Osteocyte (in vitro differentiated cells): Measurements from ENCODE around the gene AVEN. TPM values are rescaled to one million over a fixed set of nuclear protein-coding genes. Genes with fewer than 3 reads are reported as not detected.

Experiments used
- DNase-seq: peaks from one replicate; pipeline ENCODE4 v3.0.0; 2021; ENCODE audit warnings: mixed read lengths; ENCODE audit not compliant: unreplicated experiment; ENCODE audit errors: extremely low spot score
- H3K27ac Mint-ChIP-seq: one replicate; pipeline ENCODE4 v1.8.0; 2021; ENCODE audit warnings: mild to moderate bottlenecking, mixed read lengths; ENCODE audit not compliant: unreplicated experiment
- H3K27me3 Mint-ChIP-seq: one replicate; pipeline ENCODE4 v1.8.0; 2021; ENCODE audit warnings: mixed read lengths; ENCODE audit not compliant: unreplicated experiment
- H3K36me3 Mint-ChIP-seq: one replicate; pipeline ENCODE4 v1.8.0; 2021; ENCODE audit warnings: mixed read lengths; ENCODE audit not compliant: unreplicated experiment
- H3K4me1 Mint-ChIP-seq: one replicate; pipeline ENCODE4 v1.8.0; 2021; ENCODE audit warnings: mixed read lengths; ENCODE audit not compliant: unreplicated experiment
- H3K4me3 Mint-ChIP-seq: one replicate; pipeline ENCODE4 v1.8.0; 2021; ENCODE audit warnings: mild to moderate bottlenecking, moderate library complexity, mixed read lengths; ENCODE audit not compliant: unreplicated experiment
- H3K9me3 Mint-ChIP-seq: one replicate; pipeline ENCODE4 v1.8.0; 2021; ENCODE audit warnings: mixed read lengths; ENCODE audit not compliant: unreplicated experiment
- total RNA-seq: library from RNA; stranded (reverse); gene quantifications from 2 replicates; pipeline ENCODE4 v1.2.1, GENCODE V29; 2021
- TF ChIP-seq, protein P1 (sequence below): fragments of 200-600 bp; sonication (generic); IDR thresholded peaks from 2 replicates; pipeline ENCODE4 v1.5.0; 2021; ENCODE audit warnings: antibody characterized with exemption, mild to moderate bottlenecking, moderate library complexity

AVEN gene
- total RNA-seq, 1 donor from 2014 or later, result 12.5 TPM

DNA sequence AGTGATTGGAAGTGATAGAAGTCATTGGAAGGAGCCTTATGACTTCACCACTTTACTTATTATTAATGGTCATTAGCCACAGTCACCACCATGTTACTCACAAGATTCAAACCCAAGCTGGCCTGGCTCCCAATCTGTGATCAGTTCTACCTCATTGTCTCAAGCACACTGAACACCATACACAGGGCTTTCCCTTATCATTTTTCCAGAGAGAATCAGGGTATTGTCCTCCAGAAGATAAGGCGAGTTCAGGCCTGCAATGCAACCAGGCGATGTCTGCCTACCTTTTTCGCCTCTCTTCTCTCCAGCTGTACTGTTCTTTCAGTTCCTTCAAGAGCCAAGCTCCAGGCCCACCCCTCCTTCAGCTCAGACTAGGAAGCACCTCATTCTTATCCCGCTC is 37.8 kb upstream of the AVEN start:
- Mint-ChIP-seq H3K9me3 (no peaks in the 10 kb centered on the region), H3K27me3 (no peaks in the 10 kb centered on the region), H3K4me3 (no peak overlapping the region), H3K4me1 (no peaks in the 10 kb centered on the region), H3K27ac (no peak overlapping the region), H3K36me3 (no peaks in the 10 kb centered on the region)
- no peak for DNase-seq
- TF ChIP-seq, protein P1, sequence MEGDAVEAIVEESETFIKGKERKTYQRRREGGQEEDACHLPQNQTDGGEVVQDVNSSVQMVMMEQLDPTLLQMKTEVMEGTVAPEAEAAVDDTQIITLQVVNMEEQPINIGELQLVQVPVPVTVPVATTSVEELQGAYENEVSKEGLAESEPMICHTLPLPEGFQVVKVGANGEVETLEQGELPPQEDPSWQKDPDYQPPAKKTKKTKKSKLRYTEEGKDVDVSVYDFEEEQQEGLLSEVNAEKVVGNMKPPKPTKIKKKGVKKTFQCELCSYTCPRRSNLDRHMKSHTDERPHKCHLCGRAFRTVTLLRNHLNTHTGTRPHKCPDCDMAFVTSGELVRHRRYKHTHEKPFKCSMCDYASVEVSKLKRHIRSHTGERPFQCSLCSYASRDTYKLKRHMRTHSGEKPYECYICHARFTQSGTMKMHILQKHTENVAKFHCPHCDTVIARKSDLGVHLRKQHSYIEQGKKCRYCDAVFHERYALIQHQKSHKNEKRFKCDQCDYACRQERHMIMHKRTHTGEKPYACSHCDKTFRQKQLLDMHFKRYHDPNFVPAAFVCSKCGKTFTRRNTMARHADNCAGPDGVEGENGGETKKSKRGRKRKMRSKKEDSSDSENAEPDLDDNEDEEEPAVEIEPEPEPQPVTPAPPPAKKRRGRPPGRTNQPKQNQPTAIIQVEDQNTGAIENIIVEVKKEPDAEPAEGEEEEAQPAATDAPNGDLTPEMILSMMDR, result no peak

DNA sequence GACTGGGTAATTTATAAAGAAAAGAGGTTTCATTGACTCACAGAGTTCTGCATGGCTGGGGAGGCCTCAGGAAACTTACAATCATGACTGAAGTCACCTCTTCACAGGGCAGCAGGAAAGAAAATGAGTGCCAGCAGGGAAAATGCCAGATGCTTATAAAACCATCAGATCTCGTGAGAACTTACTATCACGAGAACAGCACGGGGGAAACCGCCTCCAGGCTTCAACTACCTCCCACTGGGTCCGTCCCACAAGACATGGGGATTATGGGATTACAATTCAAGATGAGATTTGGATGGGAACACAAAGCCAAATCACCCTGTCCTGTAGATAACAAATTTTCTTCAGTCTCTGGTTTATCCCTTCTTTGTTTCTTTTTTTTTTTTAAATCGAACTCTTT is 31.0 kb upstream of the AVEN start:
- H3K4me1 Mint-ChIP-seq, result no peaks in the 10 kb centered on the region
- no peaks in the 10 kb centered on the region for H3K9me3 Mint-ChIP-seq
- no peaks in the 10 kb centered on the region for H3K27me3 Mint-ChIP-seq
- no peak overlapping the region for H3K27ac Mint-ChIP-seq
- TF ChIP-seq, protein P1, result no peak
- no peaks in the 10 kb centered on the region for H3K36me3 Mint-ChIP-seq
- no peak overlapping the region for H3K4me3 Mint-ChIP-seq
- DNase-seq, result no peak

DNA sequence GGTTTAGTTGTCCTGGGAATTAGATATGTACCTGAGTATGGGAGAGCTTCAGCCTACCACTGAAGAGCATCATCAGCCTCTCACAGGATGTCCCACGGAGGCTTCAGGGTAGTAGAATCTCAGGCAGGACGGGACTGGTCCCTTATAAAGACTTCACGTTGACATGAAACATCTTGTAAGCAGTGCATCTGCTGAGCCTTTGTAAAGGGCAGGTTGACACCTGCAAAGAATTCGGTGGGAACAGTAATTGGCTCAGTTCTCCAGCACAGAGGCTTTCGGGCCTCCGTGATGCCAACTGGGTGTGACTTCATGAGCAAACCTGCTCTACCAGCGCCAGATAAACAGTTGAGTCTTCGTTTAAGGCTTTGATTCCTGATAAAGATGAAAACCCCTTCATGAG is 26.9 kb upstream of the AVEN start:
- Mint-ChIP-seq H3K4me1 (peaks cover 4% of the 10 kb centered on the region), H3K36me3 (no peaks in the 10 kb centered on the region), H3K9me3 (no peaks in the 10 kb centered on the region)

DNA sequence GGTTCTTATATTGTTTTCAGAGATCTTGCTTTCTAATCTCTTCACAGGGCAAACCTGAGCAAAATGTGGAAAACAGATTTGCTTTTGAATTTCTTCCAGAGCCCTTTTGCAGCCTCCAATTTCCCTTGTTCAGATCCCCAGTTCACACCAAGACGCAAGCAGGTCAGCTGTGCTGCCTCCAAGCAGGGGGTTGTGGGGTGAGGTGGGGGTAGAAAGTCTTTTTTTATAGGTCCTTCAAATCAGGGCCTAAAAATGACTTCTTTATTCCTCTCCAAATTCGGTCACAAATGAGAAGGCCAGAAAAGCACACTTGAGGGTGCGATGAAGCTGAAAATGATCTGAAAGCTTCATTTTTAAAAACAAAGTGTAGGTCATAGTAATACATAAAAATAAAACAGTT is 26.3 kb upstream of the AVEN start:
- no peak overlapping the region for H3K4me3 Mint-ChIP-seq
- no peak for DNase-seq
- H3K4me1 Mint-ChIP-seq, result peaks cover 4% of the 10 kb centered on the region
- H3K9me3 Mint-ChIP-seq, result no peaks in the 10 kb centered on the region
- TF ChIP-seq, protein P1, result no peak
- H3K36me3 Mint-ChIP-seq, result no peaks in the 10 kb centered on the region
- H3K27me3 Mint-ChIP-seq, result no peaks in the 10 kb centered on the region
- H3K27ac Mint-ChIP-seq, result no peak overlapping the region

More for the DNA sequence above, 26.9 kb upstream of the AVEN start:
- Mint-ChIP-seq H3K4me3 (no peak overlapping the region), H3K27me3 (no peaks in the 10 kb centered on the region), H3K27ac (no peak overlapping the region)
- TF ChIP-seq, protein P1, result no peak
- no peak for DNase-seq

DNA sequence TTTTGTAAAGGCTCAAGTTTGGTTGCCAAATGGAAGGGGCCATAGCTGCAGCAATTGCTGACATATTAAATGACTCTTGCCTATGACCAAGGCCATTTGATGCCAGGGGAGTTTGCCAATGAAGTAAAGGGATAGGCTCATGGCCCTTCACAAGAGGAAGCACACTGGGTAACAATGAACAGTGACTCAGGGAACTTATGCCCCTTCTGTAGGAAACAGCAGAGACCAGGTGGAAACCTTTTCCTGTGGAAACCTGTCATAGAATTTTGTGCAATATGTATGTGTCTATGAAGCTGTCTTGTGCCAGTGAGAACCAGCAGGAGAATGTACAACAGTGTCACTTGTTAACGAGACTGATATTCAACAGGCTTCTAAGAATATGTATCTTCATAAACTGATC is 25.4 kb upstream of the AVEN start:
- Mint-ChIP-seq H3K36me3 (no peaks in the 10 kb centered on the region), H3K9me3 (no peaks in the 10 kb centered on the region), H3K4me3 (no peak overlapping the region), H3K4me1 (peaks cover 5% of the 10 kb centered on the region), H3K27me3 (no peaks in the 10 kb centered on the region), H3K27ac (no peak overlapping the region)
- DNase-seq, result no peak
- TF ChIP-seq, protein P1, result no peak
